Epithelial cell of proximal tubule (primary cell): ENCODE results near the gene TNRC6A. TPM values are rescaled to one million over a fixed set of nuclear protein-coding genes. Genes with fewer than 3 reads are reported as not detected.

Experiments
- DNase-seq: peaks from one replicate; pipeline ENCODE4 v3.0.0-alpha.2; 2011; ENCODE audit warnings: low read depth
- H3K4me3 ChIP-seq: 2 replicates; pipeline ENCODE4 v1.5.1; 2011; ENCODE audit warnings: low read depth, mild to moderate bottlenecking, low read length
- total RNA-seq: library from RNA; depleted of rRNA; stranded (reverse); fragments of >200 nt; gene quantifications from 2 replicates; pipeline ENCODE4 v1.2.3, GENCODE V29; 2015
- TF ChIP-seq, protein P1 (sequence below): conservative IDR thresholded peaks from 2 replicates; pipeline ENCODE4 v1.5.1; 2012; ENCODE audit warnings: low read depth, mild to moderate bottlenecking, low read length

Gene TNRC6A
- total RNA-seq, 1 donor from 2014 or later, result 13.6 TPM

DNA sequence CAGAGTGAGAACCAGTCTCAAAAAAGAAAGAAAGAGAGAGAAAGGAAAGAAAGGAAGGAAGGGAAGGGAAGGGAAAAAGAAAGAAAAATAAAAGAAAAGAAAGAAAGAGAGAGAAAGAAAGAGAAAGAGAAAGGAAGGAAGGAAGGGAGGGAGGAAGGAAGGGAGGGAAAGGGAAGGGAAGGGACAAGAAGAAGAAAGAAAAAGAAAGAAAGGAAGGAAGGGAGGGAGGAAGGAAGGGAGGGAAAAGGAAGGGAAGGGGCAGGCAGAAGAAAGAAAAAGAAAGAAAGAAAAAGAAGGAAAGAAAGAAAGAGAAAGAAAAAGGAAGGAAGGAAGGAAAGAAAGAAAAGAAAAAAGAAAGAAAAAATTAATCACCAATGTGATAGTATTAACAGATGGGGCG, 132.0 kb downstream of the TNRC6A start:
- DNase-seq, result no peak
- TF ChIP-seq, protein P1, sequence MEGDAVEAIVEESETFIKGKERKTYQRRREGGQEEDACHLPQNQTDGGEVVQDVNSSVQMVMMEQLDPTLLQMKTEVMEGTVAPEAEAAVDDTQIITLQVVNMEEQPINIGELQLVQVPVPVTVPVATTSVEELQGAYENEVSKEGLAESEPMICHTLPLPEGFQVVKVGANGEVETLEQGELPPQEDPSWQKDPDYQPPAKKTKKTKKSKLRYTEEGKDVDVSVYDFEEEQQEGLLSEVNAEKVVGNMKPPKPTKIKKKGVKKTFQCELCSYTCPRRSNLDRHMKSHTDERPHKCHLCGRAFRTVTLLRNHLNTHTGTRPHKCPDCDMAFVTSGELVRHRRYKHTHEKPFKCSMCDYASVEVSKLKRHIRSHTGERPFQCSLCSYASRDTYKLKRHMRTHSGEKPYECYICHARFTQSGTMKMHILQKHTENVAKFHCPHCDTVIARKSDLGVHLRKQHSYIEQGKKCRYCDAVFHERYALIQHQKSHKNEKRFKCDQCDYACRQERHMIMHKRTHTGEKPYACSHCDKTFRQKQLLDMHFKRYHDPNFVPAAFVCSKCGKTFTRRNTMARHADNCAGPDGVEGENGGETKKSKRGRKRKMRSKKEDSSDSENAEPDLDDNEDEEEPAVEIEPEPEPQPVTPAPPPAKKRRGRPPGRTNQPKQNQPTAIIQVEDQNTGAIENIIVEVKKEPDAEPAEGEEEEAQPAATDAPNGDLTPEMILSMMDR, result no peak
- H3K4me3 ChIP-seq, result no peak overlapping the region

DNA sequence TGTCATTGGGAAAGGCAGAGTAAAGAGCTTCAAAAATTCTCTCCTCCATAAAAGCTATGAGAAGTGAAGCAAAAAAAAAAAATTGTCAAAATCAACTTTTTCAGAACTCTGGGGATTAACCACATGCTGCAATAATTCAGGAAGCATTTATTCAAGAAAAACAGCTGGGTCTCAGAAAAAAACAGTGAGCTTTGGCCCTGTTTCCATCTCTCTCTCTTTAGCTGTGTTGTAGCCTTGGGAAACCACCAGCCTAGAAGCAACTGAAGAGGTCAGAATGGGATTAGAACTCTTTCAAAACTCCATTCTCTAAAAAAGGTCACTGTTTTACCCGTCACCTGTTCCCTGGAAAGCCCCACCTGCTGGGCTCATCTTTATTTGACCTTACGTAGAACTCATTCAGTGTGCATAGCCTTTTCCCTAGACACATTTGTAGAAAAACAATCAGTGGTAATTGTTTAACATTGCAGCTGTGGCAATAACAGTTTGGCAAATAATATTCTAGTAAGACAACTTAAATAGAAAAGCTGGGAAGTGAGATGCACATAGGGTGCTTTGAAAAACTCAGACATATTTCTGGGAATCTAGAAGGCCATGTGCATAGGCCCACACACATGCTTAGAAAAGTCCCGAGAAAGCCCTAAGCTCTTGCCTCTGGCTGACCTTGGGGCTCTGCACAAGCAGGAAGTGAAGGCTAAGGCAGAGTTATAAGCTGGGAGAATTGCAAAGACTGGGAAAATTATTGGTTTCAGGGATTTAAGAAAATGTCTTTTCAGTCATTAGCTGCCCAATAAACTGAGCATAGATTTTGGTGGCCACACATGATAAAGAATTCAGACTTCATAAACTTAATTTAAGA, 134.4 kb downstream of the TNRC6A start:
- TF ChIP-seq, protein P1, result no peak
- no peak overlapping the region for H3K4me3 ChIP-seq

DNA sequence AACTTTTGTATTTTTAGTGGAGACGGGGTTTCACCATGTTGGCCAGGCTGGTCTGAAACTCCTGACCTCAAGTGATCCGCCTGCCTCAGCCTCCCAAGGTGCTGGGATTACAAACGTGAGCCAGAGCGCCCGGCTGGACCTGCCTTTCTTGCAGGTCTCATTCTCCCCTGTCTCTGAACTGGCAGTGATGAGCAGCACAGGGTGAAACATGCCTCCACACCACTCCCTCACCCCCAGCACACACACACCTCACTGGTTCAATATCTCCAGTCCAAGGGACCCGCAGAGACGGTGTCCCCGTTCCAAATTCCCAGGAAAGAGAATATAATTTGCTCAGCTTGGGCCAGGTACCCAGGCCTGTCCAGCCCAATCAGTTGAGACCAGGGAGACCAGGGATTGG, 139.6 kb downstream of the TNRC6A start:
- TF ChIP-seq, protein P1, result no peak
- no peak overlapping the region for H3K4me3 ChIP-seq
- no peak for DNase-seq

More for the DNA sequence above, 134.4 kb downstream of the TNRC6A start:
- no peak for DNase-seq

DNA sequence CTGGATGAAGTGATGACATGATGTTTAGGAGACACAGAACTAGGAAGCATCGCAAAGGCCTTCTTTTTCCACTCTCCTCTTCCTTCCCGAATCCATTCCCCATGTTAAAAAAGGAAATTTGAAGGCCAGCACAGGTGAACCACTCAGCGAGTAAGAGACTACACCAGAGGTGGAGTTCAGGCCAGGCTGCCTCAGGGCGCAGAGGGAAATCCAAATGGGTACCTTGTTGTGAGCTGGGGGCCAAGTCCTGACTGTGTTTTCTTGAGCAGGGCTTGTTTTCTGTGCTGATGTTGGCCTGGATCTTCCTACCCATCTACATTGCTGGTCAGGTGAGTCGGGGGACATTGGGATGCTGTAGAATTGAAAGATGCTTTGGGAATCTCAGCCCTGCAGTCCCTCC, 142.4 kb downstream of the TNRC6A start:
- DNase-seq, result no peak
- no peak overlapping the region for H3K4me3 ChIP-seq
- TF ChIP-seq, protein P1, result no peak

DNA sequence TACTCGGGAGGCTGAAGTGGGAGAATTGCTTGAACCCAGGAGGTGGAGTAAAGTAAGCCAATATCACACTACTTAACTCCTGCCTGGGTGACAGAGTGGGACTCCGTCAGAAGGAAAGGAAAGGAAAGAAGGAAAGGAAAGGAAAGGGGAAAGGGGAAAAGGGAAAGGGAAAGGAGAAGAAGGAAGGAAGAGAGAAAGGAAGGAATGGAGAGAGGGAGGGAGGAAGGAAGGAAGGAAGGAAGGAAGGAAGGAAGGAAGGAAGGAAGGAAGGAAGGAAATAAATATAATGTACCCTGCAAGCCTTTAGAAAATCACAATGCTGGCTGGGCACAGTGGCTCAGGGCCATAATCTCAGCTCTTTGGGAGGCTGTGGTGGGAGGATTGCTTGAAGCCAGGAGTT, 143.6 kb downstream of the TNRC6A start:
- DNase-seq, result no peak
- TF ChIP-seq, protein P1, result no peak
- no peak overlapping the region for H3K4me3 ChIP-seq

DNA sequence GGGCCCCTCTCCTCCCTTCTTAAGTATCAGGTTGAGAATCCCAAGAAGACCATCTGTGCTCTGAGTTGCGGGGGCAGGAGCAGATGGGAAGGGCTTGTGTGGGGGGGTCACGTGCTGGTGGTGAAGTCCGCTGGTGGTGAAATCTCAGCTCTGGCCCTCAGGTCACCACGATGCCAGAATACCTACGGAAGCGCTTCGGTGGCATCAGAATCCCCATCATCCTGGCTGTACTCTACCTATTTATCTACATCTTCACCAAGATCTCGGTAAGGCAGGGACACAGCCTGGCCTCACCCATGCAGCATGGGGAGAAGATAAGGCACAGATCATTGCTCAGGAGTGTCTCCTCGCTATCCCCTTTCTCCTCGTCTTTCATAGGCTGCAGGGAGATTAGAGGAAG, 146.0 kb downstream of the TNRC6A start:
- DNase-seq, result no peak
- TF ChIP-seq, protein P1, result no peak
- no peak overlapping the region for H3K4me3 ChIP-seq

Other genes with a start within 250 kb of the TNRC6A start
- gene RBBP6, start 190.1 kb upstream of the TNRC6A start, total RNA-seq, result 16.8 and 27.9 TPM in 2 replicates
- not detected in 2 replicates for gene SLC5A11, start 116.3 kb downstream of the TNRC6A start, total RNA-seq